Body of pancreas (tissue), 4 donors: ENCODE measurements around the gene KIF3A. TPM values are rescaled to one million over a fixed set of nuclear protein-coding genes. Genes with fewer than 3 reads are reported as not detected.

ENCODE experiments used
- ATAC-seq: fragments of 150-250 bp; one replicate; pipeline ENCODE4 v1.9.1; 2016
- DNase-seq, 4 donors: peaks; one replicate each; pipeline ENCODE4 v3.0.0-alpha.2; 2019
- H3K27ac ChIP-seq, 4 donors: fragments of 200-600 bp; sonication (generic); 1 replicate in 3 of 4; 2 replicates in 1 of 4; pipeline versions ENCODE4 v1.5.1 to v1.6.1; 2016 to 2019; ENCODE audit warnings: mild to moderate bottlenecking in 1 of 4, mixed read lengths in 1 of 4, moderate library complexity in 1 of 4
- H3K27me3 ChIP-seq, 2 donors: fragments of 200-600 bp; sonication (generic); one replicate each; pipeline ENCODE4 v1.6.0; 2016; ENCODE audit warnings: mild to moderate bottlenecking in 1 of 2
- H3K36me3 ChIP-seq, 2 donors: fragments of 200-600 bp; sonication (generic); replicated peaks in 1 of 2; 2 replicates each; pipeline ENCODE4 v1.5.1; 2016; ENCODE audit warnings: low read depth in 2 of 2; ENCODE audit not compliant: insufficient read depth in 1 of 2
- H3K4me1 ChIP-seq: fragments of 200-600 bp; sonication (generic); one replicate; pipeline ENCODE4 v1.6.0; 2016
- H3K4me3 ChIP-seq, 2 donors: fragments of 200-600 bp; sonication (generic); 1 replicate in 1 of 2; 2 replicates in 1 of 2; pipeline ENCODE4 v1.5.1; 2016 to 2019
- H3K9me3 ChIP-seq, 3 donors: fragments of 200-600 bp; sonication (generic); 1 replicate in 2 of 3; 2 replicates in 1 of 3; pipeline ENCODE4 v1.5.1; 2016
- POLR2A ChIP-seq, 3 donors: fragments of 450-650 bp; IDR thresholded peaks; one replicate each; pipeline ENCODE4 v1.6.1; 2016; ENCODE audit warnings: antibody characterized with exemption in 3 of 3, mild to moderate bottlenecking in 2 of 3
- WGBS, 2 donors: methylation state at CpG; one replicate each; pipeline ENCODE4 v1.1.5; 2017; 5-methylcytosine and 5-hydroxymethylcytosine counted together
- intact Hi-C: fragments of 100-400 bp; cut with DNase I; formaldehyde crosslinking; loops from one replicate; pipeline ENCODE4 v1.15.1; 2023
- total RNA-seq, 2 donors: library from RNA; depleted of rRNA; stranded (reverse); fragments of >200 nt; gene quantifications; one replicate each; pipeline ENCODE4 v1.1.0, GENCODE V29; 2016
- TF ChIP-seq, protein P1 (sequence below), 7 experiments: fragments of 450-650 bp in 4 of 7; fragments of 200-600 bp in 3 of 7; sonication (generic) in 3 of 7; IDR thresholded peaks; one replicate each; pipeline ENCODE4 v1.5.1; 2016 to 2019; ENCODE audit warnings: antibody characterized with exemption in 7 of 7

Gene KIF3A
- total RNA-seq, 2 donors from 2014 or later: 5.9 to 8.8 TPM

DNA sequence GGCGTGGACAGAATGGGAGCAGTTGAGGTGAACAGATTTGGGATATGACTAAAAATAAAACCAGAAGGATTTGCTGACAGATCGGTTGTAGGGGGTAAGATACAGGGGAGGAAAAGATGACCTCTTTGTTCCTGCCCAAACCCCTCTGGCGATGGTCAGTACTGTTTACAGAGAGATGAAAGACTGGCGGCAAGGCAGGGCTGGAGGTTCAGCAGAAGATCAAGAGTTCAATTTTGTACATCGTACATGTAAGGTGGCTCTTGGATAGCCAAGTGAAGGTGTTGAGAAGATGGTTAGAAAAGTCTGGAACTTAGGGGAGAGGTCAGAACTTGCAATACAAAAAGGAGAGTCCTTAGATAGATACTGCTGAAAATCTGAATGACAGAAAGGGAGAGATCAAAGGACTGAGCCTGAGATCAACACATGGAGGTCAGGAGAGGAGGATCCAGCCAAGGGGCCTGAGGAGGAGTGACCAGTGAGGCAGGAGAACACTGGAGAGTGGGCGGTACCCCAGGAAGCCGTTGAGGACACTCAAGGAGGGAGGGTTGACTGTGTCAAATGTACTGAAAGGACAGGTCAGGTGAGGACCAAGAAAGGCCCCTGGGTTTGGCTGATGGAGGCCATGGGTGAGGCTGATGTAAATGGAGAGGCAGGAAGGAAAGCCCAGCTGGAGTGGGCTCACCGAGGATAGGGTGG is 56.4 kb downstream of the KIF3A start:
- Histone ChIP-seq H3K27ac (no peak overlapping the region), H3K4me3 (no peak overlapping the region), H3K36me3 (no peaks in the 10 kb centered on the region), H3K9me3 (no peaks in the 10 kb centered on the region), H3K27me3 (no peaks in the 10 kb centered on the region), H3K4me1 (no peaks in the 10 kb centered on the region)
- TF ChIP-seq, protein P1, sequence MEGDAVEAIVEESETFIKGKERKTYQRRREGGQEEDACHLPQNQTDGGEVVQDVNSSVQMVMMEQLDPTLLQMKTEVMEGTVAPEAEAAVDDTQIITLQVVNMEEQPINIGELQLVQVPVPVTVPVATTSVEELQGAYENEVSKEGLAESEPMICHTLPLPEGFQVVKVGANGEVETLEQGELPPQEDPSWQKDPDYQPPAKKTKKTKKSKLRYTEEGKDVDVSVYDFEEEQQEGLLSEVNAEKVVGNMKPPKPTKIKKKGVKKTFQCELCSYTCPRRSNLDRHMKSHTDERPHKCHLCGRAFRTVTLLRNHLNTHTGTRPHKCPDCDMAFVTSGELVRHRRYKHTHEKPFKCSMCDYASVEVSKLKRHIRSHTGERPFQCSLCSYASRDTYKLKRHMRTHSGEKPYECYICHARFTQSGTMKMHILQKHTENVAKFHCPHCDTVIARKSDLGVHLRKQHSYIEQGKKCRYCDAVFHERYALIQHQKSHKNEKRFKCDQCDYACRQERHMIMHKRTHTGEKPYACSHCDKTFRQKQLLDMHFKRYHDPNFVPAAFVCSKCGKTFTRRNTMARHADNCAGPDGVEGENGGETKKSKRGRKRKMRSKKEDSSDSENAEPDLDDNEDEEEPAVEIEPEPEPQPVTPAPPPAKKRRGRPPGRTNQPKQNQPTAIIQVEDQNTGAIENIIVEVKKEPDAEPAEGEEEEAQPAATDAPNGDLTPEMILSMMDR (IDR thresholded peaks at IDR 0.05): no peak
- TF ChIP-seq POLR2A (IDR thresholded peaks at IDR 0.05): no peak
- 84 to 86% methylated on average over 8 of the region's 8 CpGs for WGBS, 2 donors
- intact Hi-C loops: no loop called here
- DNase-seq (no peak), ATAC-seq (no peak)

DNA sequence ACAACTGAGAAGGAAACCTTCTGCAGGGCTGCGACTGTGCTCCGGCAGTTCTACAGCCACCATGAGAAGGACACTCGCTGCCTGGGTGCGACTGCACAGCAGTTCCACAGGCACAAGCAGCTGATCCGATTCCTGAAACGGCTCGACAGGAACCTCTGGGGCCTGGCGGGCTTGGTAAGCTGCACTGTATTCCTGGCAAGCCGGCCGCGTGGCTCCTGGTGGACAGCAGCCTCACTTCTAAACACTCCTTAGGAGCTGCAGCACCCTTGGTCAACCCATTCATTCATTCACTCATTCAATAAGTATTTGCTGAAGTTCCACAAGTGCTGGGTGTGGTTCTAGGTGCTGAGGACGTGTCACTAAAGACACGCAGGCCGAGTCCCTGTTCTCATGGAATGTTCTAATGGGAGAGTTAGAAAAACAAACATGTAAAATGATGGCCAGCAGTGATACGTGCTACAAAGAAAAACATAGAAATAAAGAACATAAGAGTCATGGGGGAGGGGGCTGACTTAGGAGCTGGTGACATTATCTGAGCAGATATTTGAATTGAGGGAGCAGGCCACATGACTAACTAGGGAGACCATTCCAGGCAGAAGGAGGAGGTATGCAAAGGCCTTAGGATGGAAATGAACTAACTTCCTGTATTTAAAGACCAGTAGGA is 57.5 kb downstream of the KIF3A start:
- no peaks in the 10 kb centered on the region for H3K27me3 ChIP-seq
- H3K4me1 ChIP-seq: no peaks in the 10 kb centered on the region
- WGBS, 2 donors: 90 to 97% methylated on average over 4 to 15 of the region's 15 CpGs
- no peak for TF ChIP-seq POLR2A (IDR thresholded peaks at IDR 0.05)
- TF ChIP-seq, protein P1 (IDR thresholded peaks at IDR 0.05): no peak
- no peaks in the 10 kb centered on the region for H3K36me3 ChIP-seq
- intact Hi-C loops: no loop called here
- no peaks in the 10 kb centered on the region for H3K9me3 ChIP-seq
- no peak overlapping the region for H3K27ac ChIP-seq
- no peak overlapping the region for H3K4me3 ChIP-seq
- no peak for DNase-seq
- no peak for ATAC-seq

DNA sequence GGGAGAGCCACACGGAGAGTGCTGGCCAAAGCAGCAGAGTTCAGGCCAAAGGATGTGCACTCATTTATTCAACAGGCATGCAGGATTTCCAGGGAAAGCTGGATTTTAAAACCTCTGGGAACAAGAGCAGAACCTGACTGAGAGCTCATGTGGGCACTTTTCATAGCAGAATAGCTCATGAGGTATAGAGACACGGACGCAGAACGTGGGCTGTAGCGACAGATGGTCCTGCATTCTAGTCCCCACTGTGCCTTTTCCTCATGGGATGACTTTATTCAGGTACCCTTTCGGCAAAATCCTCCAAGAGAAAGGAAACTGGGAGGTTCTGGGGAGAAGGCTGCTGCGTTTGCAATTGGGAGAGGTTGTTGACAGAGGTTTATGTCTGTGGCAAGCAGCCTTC is 58.2 kb downstream of the KIF3A start:
- H3K4me1 ChIP-seq: no peaks in the 10 kb centered on the region
- ATAC-seq (no peak), DNase-seq (no peak)
- whole genome bisulfite sequencing, 2 donors: 91 to 98% methylated on average over 7 of the region's 7 CpGs
- H3K27me3 ChIP-seq: no peaks in the 10 kb centered on the region
- TF ChIP-seq, protein P1 (IDR thresholded peaks at IDR 0.05): no peak
- no peak for TF ChIP-seq POLR2A (IDR thresholded peaks at IDR 0.05)
- H3K27ac ChIP-seq: no peak overlapping the region
- intact Hi-C loops: no loop called here
- H3K4me3 ChIP-seq: no peak overlapping the region
- no peaks in the 10 kb centered on the region for H3K9me3 ChIP-seq
- H3K36me3 ChIP-seq: no peaks in the 10 kb centered on the region

DNA sequence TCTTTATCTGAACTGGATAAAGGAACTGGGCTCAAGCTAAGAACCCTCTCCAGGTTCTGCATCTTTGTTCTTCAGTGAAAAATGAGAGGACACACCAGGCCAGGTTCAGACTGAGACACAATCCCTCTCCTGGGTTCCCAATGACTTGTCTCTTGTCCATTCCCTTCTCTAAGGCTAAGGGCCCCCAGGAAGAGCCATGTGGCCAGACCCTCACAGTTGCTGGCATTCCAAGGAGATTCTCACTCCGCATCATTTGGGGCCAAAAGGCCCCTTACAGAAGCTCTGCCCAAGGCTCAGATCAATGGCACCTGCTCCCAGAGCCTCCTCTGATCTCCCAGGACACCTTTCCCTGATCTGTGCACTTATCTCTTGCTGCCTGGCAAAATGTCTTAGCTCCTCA is 58.6 kb downstream of the KIF3A start:
- 70 to 100% methylated on average over 1 of the region's 1 CpG for WGBS, 2 donors
- no peak for TF ChIP-seq POLR2A (IDR thresholded peaks at IDR 0.05)
- TF ChIP-seq, protein P1 (IDR thresholded peaks at IDR 0.05): no peak

More for the DNA sequence above, 58.6 kb downstream of the KIF3A start:
- intact Hi-C loops: no loop called here
- no peaks in the 10 kb centered on the region for H3K4me1 ChIP-seq
- ATAC-seq (no peak), DNase-seq (no peak)
- H3K4me3 ChIP-seq: no peak overlapping the region
- H3K27ac ChIP-seq: no peak overlapping the region
- no peaks in the 10 kb centered on the region for H3K27me3 ChIP-seq
- H3K9me3 ChIP-seq: no peaks in the 10 kb centered on the region
- H3K36me3 ChIP-seq: no peaks in the 10 kb centered on the region
